GM18505 (cell line): ENCODE data around the gene SESN2.

Experiments used
- ATAC-seq: cut with Tn5 transposase; IDR thresholded peaks from one replicate; pipeline ENCODE4 v1.9.1; 2021; ENCODE audit not compliant: unreplicated experiment
- POLR2A ChIP-seq: IDR thresholded peaks from 4 replicates; pipeline ENCODE4 v1.6.1; 2011; ENCODE audit warnings: borderline replicate concordance; ENCODE audit not compliant: insufficient read depth, insufficient read length; ENCODE audit errors: extremely low read depth

The SESN2 gene

DNA sequence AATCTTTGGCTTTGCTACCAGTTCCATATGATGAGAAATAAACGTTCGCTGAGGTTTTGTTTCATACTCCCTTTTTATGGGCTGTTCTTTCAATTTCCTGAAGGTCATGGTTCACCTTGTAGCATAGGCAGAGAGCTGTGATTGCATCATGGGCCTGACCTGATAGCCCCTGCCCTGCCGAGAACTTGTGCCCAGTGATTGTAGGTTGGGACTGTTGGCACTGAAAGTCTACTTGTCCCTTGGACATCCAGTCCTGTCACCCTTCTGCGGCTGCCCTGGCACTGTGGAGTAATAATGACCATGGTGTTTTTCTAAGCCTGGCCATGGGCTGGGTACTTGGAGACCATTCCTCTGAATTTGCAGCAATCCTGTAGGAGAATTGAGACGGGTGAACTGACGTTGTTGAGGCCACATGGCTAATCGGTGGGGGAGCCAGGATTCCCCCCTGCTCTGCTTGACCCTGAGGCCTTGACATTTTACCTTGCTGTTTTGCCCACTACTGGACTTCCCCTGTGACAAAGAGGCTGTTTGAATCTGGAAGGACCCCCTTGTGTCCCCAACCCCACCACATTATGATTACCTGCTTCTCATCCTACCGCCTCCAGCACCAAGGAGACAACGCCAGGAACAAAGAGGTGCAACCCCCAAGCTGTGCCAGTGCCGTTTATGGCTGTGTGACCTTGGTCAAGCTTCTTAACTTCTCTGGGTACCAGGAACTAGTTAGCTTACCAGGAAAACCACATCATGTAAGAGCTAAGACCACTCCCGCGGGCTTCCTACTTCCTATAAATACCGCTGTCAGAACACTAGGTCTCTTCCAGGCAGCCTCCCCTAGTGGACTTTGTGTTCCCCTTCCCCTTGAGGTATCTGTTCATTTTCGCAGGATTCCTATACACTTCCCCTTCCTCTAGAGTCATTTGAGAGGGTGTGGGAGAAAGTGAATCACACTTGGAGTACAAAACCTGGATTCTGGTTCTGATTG, 23.4 kb downstream of the SESN2 start:
- TF ChIP-seq POLR2A, result no peak
- ATAC-seq, result no peak

DNA sequence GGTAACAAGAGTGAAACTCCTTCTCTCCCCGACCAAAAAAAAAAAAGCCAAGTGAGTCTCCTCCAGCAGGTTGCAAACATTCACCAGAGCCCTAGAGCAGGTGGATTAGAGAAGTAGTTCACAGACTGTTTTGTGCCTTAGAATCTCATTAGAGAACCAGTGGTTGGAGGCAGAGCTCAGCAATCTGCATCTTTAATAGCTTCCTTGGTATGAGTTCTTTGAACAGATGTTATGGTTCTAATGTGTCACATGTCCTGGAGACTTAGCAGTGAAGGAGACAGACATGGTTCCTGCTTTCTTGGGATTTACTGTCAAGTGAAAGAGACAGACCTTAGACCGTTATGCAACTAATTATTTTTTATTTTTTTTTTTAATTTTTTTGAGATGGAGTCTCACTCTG, 26.8 kb downstream of the SESN2 start:
- no peak for TF ChIP-seq POLR2A
- ATAC-seq, result no peak

DNA sequence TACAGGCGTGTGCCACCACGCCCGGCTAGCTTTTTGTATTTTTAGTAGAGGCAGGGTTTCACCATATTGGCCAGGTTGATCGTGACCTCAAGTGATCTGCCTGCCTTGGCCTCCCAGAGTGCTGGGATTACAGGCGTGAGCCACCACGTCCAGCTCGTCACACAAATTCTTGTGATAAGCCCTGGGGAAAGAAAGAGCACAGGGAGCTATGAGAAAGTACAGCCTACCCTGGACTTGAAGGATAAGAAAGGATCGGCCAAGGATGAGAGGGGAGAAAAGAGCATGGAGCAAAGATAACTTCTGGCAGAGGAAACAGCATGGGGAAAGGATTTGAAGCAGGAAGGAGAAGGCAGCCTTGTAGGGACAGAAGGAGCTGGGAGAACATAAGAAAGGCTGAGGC, 29.2 kb downstream of the SESN2 start:
- TF ChIP-seq POLR2A, result no peak
- ATAC-seq, result no peak

DNA sequence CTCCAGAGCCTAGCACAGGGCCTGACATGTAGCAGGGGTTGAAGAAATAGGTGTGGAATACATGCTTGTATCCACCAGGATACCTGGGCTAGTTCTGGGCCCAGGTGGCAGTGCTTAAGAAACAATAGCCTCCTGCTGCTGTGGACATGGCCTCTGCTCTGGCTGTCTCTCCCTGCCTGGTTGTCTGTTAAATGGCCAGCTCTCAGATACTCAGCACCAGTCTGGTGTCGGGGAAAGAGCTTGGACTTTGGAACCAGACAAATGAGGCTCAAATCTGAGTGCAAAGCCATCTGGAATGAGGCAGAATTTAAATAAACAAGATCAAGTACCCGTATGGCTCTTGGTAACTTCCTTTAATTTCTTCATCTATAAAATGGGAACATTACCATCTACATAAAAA, 31.5 kb downstream of the SESN2 start:
- no peak for TF ChIP-seq POLR2A
- ATAC-seq, result no peak

DNA sequence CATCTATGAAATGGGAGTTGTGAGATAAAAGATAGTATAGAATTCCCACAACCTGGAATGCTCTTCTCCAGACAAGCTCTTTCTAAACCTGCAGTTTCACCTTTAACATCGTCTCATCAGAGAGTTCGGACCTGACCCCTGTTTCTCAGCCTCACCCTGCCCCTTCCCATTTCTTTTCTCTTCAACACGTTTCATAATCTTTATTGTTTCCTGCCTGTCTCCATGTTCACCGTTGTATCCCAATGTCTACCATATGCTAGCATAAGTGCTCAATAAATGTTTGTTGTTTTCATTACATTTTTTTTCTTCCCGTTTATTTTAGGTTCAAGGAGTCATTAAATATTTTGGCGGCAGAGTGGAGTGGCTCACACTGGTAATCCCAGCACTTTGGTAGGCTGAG, 32.4 kb downstream of the SESN2 start:
- TF ChIP-seq POLR2A, result no peak
- ATAC-seq, result no peak

DNA sequence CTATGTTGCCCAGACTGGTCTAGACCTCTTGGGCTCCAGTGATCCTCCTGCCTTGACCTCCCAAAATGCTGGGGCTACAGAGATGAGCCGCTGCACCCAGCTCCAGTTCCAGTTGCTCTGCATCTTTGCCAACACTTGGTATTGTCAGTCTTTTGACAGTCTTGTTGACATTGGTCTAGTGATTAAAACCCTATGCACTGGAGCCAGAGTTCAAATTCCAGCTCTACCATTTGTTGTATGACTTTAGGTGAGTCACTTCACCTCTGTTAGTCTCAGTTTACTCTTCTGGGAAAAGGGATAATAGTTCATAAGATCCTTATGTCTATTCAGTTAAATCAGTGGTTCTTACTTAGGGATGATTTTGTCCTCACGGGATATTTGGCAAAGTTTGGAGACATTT, 36.6 kb downstream of the SESN2 start:
- no peak for TF ChIP-seq POLR2A
- ATAC-seq, result no peak

DNA sequence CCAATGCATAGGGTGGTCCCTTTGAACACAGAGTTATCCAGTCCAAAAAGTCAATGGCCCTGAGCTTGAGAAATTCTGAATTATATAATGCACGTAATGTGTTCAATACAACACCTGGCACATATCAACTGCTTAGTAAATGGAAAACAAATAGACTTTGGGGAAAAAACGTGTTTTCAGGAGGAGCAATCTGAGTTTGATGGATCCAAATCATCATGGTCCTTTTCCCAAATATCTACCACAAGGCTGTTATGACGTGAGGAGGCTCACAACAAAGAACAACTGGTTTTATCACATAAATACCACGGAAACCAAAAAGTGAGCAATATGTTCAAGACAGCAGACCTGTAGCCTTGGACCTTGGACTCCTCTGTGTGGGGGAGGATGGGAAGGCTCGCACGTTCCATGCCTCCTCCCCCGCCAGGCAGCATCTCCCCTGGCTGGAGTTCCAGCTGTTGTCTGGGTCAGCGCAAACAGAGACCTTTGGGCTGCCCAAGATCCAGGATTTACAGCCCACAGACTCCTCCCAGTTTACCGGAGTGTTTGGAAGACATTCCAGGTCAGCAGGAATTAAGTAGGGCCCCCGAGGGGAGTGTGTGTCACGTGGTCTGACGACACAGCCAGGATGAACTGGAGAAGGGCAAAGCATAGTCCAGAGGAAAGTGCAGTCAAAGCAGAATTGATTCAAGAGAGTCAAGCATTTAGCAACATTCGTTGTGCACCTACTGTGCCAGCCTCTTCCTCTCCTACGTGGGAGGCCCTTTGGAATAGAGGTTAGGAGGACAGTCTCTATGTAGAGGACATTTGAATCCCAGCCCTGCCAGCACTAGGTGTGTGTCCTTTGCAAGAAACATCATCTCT, 37.3 kb downstream of the SESN2 start:
- TF ChIP-seq POLR2A, result no peak
- no peak for ATAC-seq

DNA sequence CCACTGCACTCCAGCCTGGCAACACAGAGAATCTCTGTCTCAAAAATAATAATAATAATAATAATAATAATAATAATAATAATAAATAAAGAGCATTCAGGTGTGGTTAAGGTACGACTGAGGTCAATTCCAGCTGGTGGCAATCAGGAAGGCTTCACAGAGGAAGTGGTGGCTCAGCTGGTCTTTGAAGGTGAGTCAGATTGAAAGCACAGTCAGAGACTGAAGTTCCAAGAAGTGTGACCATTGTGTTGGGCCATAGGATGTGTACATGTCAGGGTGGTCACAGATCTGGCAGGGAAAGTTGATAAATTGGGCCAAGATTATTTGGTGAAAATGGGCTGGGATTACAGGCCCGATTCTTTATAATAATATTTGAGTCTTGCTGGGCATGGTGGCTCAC, 38.5 kb downstream of the SESN2 start:
- no peak for ATAC-seq
- TF ChIP-seq POLR2A, result no peak

DNA sequence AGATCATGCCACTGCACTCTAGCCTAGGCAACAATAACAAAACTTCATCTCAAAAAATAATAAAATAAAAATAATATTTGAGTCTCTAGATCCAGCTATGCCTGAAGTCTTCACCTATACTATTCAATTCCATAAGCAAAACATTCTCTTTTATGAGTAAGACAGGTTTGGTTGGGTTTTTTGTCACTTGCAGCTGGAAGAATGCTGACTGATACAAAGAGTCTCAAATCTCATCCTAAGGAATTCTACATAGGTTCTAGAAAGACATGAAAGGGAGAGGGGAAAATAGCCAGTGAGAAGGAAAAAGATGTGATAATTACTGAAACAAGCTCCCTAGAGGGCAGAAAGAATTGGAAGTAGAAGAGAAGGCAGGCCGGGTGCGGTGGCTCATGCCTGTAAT, 39.1 kb downstream of the SESN2 start:
- no peak for TF ChIP-seq POLR2A
- ATAC-seq, result no peak

DNA sequence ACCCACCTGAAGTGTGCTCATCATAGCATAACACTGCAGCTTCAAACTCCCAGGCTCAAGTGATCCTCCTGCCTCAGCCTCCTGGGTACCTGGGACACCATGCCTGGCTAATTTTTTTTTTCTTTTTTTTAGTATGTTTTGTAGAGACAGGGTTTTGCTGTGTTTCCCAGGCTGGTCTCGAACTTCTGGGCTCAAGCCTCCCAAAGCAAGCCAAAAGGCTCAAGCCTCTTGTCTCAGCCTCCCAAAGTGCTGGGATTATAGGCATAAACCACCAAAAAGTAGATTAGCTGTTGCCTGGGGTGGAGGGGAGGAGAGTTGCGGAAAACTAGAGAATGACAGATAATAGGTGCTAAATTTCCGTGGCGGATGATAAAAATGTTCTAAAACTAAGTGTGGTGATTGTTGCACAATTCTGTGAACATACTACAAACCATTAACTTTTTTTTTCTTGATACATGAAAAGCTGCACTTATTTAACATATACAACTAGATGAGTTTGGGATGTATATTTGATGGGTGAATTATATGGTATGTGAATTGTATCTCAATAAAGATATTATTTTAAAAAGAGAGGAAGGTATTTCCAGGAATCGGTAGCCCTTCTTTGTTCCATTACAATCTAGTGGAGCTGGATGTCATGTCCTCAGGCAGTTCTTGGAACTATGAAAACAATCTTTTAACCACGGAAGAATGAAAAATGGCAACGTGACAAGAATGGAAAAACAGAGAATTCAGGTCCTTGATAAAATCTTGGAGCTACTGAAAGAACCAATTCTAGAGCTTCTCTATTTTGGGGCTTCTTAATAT, 42.3 kb downstream of the SESN2 start:
- no peak for TF ChIP-seq POLR2A
- no peak for ATAC-seq

DNA sequence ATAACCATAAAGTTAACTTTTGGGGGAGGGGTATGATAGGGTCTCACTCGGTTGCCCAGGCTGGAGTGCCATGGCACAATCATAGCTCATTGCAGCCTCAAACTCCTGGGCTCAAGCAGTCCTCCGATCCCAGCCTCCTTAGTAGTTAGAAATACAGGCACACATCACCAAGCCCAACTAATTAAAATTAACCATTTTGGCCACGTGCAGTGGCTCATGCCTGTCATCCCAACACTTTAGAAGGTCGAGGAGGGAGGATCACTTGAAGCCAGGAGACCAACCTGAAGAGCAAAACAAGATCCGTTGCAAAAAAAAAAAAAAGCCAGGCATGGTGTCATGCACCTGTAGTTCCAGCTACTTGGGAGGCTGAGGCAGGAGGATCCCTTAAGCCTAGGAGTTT, 42.9 kb downstream of the SESN2 start:
- TF ChIP-seq POLR2A, result no peak
- ATAC-seq, result no peak

DNA sequence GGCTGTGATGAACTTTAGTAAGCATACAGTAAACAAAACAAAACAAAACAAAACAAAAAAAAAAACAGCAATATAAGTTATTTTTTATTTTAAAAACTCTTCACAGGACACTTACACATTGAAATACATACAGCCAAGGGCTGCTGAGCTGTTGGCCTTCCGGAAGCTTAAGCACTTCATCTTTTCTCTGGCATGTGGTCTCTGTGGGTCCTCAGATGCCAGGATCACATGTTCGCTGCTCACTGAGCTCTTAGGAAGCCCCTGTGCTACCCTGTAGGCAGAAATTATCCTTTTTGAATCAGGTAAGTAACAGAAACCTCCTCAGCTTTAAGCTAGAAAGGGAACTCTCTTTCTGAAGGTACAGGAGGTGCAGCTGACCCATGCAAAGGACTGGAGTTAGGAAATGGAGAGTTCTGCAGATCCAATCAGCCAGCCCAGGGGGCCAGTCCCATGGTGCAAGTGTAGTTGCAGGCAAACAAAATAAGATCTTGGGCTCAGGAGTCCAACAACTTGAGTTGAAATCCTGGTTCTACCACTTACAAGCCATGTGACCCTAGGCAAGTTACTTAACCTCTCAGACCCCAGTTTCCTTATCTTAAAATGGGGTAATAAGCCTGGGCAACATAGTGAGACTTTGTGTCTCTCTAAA, 47.1 kb downstream of the SESN2 start:
- ATAC-seq, result no peak
- no peak for TF ChIP-seq POLR2A
